GM04504 (cell line): ENCODE measurements around the gene FAM32A.

Experiments
- DNase-seq: peaks from one replicate; pipeline ENCODE4 v3.0.0-alpha.2; 2012; ENCODE audit warnings: low read depth

The FAM32A gene

GRCh38 chr19:16225279-16226183, 40.3 kb downstream of the FAM32A start:
- no peak for DNase-seq

- no peak for DNase-seq
Observed at GRCh38 chr19:16226184-16226591, 41.0 kb downstream of the FAM32A start.

GRCh38 chr19:16226878-16227836, 41.9 kb downstream of the FAM32A start:
- DNase-seq = no peak

- DNase-seq = no peak
Observed at GRCh38 chr19:16227837-16228636, 42.8 kb downstream of the FAM32A start.

- DNase-seq = no peak
Observed at GRCh38 chr19:16228637-16229321, 43.6 kb downstream of the FAM32A start.

- DNase-seq = no peak
Observed at GRCh38 chr19:16229322-16229641, 44.1 kb downstream of the FAM32A start.

GRCh38 chr19:16232127-16232526, 46.9 kb downstream of the FAM32A start:
- no peak for DNase-seq

GRCh38 chr19:16232568-16232967, 47.4 kb downstream of the FAM32A start:
- DNase-seq = no peak

GRCh38 chr19:16233081-16233776, 48.0 kb downstream of the FAM32A start:
- DNase-seq = no peak

GRCh38 chr19:16233836-16234551, 48.8 kb downstream of the FAM32A start:
- no peak for DNase-seq

- no peak for DNase-seq
Observed at GRCh38 chr19:16234552-16235445, 49.6 kb downstream of the FAM32A start.

- DNase-seq = no peak
Observed at GRCh38 chr19:16235811-16236652, 50.8 kb downstream of the FAM32A start.
